SK-N-SH treated with all-trans-retinoic acid at 6 μM for 48 hours (cell line): Measurements from ENCODE around the gene AP1S1.

Source experiments
- ATAC-seq: fragments of 200-7000 bp; cut with Tn5 transposase; 3 replicates; pipeline ENCODE4 v1.9.1; 2020; ENCODE audit warnings: mild to moderate bottlenecking, moderate library complexity
- ESRRG ChIP-seq: fragments of 250-450 bp; sonication (Bioruptor Pico); IDR thresholded peaks from 2 replicates; pipeline ENCODE4 v1.6.1; 2021; ENCODE audit warnings: mild to moderate bottlenecking
- GLIS3 ChIP-seq: fragments of 250-450 bp; sonication (Bioruptor Pico); IDR thresholded peaks from 2 replicates; pipeline ENCODE4 v1.5.0; 2020; ENCODE audit warnings: mild to moderate bottlenecking, moderate library complexity
- POU6F1 ChIP-seq: fragments of 250-450 bp; sonication (Bioruptor Pico); IDR thresholded peaks from 2 replicates; pipeline ENCODE4 v1.8.0; 2021; ENCODE audit warnings: low read depth, mild to moderate bottlenecking, moderate library complexity, borderline replicate concordance
- PPARA ChIP-seq: fragments of 250-450 bp; sonication (Bioruptor Pico); IDR thresholded peaks from 2 replicates; pipeline ENCODE4 v1.5.0; 2020; ENCODE audit warnings: mild to moderate bottlenecking, borderline replicate concordance
- RARB ChIP-seq: fragments of 250-450 bp; sonication (Bioruptor Pico); IDR thresholded peaks from 2 replicates; pipeline ENCODE4 v1.8.0; 2021; ENCODE audit warnings: mild to moderate bottlenecking, moderate library complexity
- SNAI2 ChIP-seq: fragments of 250-450 bp; sonication (Bioruptor Pico); IDR thresholded peaks from 2 replicates; pipeline ENCODE4 v1.5.0; 2020; ENCODE audit warnings: mild to moderate bottlenecking, moderate library complexity
- TCF4 ChIP-seq: fragments of 250-450 bp; sonication (Bioruptor Pico); IDR thresholded peaks from 2 replicates; pipeline ENCODE4 v1.8.0; 2021; ENCODE audit warnings: mild to moderate bottlenecking, moderate library complexity, borderline replicate concordance
- TOX ChIP-seq: fragments of 250-450 bp; sonication (Bioruptor Pico); IDR thresholded peaks from 2 replicates; pipeline ENCODE4 v1.8.0; 2021; ENCODE audit warnings: mild to moderate bottlenecking, moderate library complexity, borderline replicate concordance
- ZC3H10 ChIP-seq: fragments of 250-450 bp; sonication (Bioruptor Pico); IDR thresholded peaks from 2 replicates; pipeline ENCODE4 v1.5.1; 2021; ENCODE audit warnings: mild to moderate bottlenecking, moderate library complexity
- ZFP3 ChIP-seq: fragments of 250-450 bp; sonication (Bioruptor Pico); IDR thresholded peaks from 2 replicates; pipeline ENCODE4 v1.5.0; 2020; ENCODE audit warnings: mild to moderate bottlenecking, moderate library complexity
- ZNF565 ChIP-seq: fragments of 450-650 bp; formaldehyde crosslinking; conservative IDR thresholded peaks from 2 replicates; pipeline ENCODE4 v1.5.0; 2020; ENCODE audit warnings: low read depth, mild to moderate bottlenecking, moderate library complexity
- ZNF70 ChIP-seq: fragments of 450-650 bp; formaldehyde crosslinking; IDR thresholded peaks from 2 replicates; pipeline ENCODE4 v1.5.0; 2020; ENCODE audit warnings: mild to moderate bottlenecking, moderate library complexity
- TF ChIP-seq, protein P1 (sequence below): fragments of 250-450 bp; sonication (Bioruptor Pico); IDR thresholded peaks from 2 replicates; pipeline ENCODE4 v1.8.0; 2020; ENCODE audit warnings: mild to moderate bottlenecking, moderate library complexity, borderline replicate concordance
- TF ChIP-seq, protein P2 (sequence below): fragments of 250-450 bp; sonication (Bioruptor Pico); IDR thresholded peaks from 2 replicates; pipeline ENCODE4 v1.5.1; 2021; ENCODE audit warnings: mild to moderate bottlenecking, moderate library complexity

The AP1S1 gene

GRCh38 chr7:101166909-101167644 is 12.8 kb downstream of the AP1S1 start:
- ATAC-seq = no peak
- no peak for TF ChIP-seq GLIS3 (CRISPR knock-in tag)
- no peak for TF ChIP-seq PPARA (CRISPR knock-in tag)
- TF ChIP-seq ESRRG (CRISPR knock-in tag) = no peak
- no peak; the same call in 1 of the 2 replicates for TF ChIP-seq SNAI2 (CRISPR knock-in tag)
- TF ChIP-seq, protein P1, sequence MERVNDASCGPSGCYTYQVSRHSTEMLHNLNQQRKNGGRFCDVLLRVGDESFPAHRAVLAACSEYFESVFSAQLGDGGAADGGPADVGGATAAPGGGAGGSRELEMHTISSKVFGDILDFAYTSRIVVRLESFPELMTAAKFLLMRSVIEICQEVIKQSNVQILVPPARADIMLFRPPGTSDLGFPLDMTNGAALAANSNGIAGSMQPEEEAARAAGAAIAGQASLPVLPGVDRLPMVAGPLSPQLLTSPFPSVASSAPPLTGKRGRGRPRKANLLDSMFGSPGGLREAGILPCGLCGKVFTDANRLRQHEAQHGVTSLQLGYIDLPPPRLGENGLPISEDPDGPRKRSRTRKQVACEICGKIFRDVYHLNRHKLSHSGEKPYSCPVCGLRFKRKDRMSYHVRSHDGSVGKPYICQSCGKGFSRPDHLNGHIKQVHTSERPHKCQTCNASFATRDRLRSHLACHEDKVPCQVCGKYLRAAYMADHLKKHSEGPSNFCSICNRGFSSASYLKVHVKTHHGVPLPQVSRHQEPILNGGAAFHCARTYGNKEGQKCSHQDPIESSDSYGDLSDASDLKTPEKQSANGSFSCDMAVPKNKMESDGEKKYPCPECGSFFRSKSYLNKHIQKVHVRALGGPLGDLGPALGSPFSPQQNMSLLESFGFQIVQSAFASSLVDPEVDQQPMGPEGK (CRISPR knock-in tag) = peak; percentile 28; the same call in 1 of the 2 replicates
- 0 out of 2 replicates have a peak, but pooled peaks have one; percentile 2 for TF ChIP-seq ZNF70 (CRISPR knock-in tag)
- TF ChIP-seq, protein P2, sequence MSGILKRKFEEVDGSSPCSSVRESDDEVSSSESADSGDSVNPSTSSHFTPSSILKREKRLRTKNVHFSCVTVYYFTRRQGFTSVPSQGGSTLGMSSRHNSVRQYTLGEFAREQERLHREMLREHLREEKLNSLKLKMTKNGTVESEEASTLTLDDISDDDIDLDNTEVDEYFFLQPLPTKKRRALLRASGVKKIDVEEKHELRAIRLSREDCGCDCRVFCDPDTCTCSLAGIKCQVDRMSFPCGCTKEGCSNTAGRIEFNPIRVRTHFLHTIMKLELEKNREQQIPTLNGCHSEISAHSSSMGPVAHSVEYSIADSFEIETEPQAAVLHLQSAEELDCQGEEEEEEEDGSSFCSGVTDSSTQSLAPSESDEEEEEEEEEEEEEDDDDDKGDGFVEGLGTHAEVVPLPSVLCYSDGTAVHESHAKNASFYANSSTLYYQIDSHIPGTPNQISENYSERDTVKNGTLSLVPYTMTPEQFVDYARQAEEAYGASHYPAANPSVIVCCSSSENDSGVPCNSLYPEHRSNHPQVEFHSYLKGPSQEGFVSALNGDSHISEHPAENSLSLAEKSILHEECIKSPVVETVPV (CRISPR knock-in tag) = 0 out of 2 replicates have a peak, but pooled peaks have one; percentile 63
- TF ChIP-seq POU6F1 (CRISPR knock-in tag) = no peak
- no peak for TF ChIP-seq RARB
- TF ChIP-seq ZFP3 (CRISPR knock-in tag) = 0 out of 2 replicates have a peak, but pooled peaks have one; percentile 24
- no peak for TF ChIP-seq ZC3H10 (CRISPR knock-in tag)
- TF ChIP-seq TOX = no peak
- peak; percentile 45; the same call in 1 of the 2 replicates for TF ChIP-seq TCF4

- ATAC-seq = no peak
- TF ChIP-seq GLIS3 (CRISPR knock-in tag) (0 out of 2 replicates have a peak, but pooled peaks have one; percentile 42), ZNF565 (CRISPR knock-in tag) (no peak), RARB (no peak), TCF4 (peak; percentile 7; the same call in 1 of the 2 replicates)
Measured at GRCh38 chr7:101167645-101168411, 13.6 kb downstream of the AP1S1 start.

DNA sequence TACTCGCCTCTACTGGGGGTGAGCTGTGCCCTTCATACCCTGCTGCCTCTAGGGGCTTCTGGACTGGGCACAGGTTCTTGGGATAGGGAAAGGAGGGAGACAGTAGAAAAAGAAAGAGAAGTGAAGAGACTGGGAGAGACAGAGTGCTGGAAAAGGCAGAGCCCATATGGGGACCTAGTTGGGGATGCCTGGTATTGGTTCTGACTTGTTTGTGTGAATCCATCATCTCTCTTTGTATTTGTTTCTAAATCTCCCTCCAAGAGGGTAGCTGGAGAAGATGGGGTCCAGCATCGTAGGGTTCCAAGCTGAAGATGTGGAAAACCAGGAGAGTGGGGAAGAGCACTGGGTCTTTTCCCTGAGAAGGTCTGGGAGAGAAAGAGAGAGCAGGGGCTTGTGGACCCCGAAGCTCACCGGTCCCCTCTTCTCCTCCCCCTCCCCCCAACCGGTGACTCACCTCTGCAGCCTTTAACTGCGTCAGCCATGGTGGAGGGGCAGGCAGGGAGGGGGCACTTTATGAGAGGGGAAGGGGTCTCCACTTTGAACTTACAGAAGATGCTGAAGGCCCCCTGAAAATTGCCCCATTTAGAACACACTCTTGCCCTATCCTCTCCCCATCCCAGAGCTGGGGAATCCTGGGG is 14.3 kb downstream of the AP1S1 start:
- TF ChIP-seq, protein P1 (CRISPR knock-in tag) = 0 out of 2 replicates have a peak, but pooled peaks have one; percentile 59
- TF ChIP-seq POU6F1 (CRISPR knock-in tag) (no peak), ZNF565 (CRISPR knock-in tag) (no peak), ZC3H10 (CRISPR knock-in tag) (no peak)
- TF ChIP-seq, all 23 proteins: peak for 1

More for the DNA sequence above, 14.3 kb downstream of the AP1S1 start:
- no peak; the same call in 2 of the 3 replicates for ATAC-seq
